Measurements from ENCODE around the gene INCA1. TPM values are rescaled to one million over a fixed set of nuclear protein-coding genes. Genes with fewer than 3 reads are reported as not detected.
A peak's percentile ranks its signal among the peaks of the same experiment; 100 is the strongest.

INCA1 gene
- total RNA-seq, 2 experiments from 2014 or later, result 0.82 TPM; not detected in 1

DNA sequence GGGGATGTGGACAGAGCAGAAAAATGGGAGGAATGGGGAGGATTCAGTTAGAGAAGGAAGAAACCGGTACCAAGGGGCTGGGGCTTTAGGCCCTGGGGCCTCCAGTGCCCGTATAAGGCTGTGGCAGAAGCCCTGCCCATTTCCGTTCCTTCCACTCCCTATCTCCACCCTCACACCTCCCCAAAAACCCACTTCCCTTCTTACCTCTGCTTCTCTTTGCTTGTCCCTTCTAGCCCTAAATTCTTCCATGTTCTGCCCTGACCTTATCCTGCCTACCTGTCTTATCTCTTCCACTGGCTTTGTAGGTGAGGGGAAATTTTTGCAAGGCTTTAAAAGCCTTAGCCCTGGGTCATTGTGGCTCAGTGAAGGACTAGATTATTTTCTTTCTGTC is 53.2 kb downstream of the INCA1 start:
- H3K4me1 ChIP-seq (ENCODE audit: insufficient read depth, low read length, poor library complexity, severe bottlenecking), result peaks cover 57% of the 10 kb centered on the region
- H3K4me2 ChIP-seq (ENCODE audit: low read length), result peak overlapping the region; percentile 97
- peaks cover 79% of the 10 kb centered on the region for H3K36me3 ChIP-seq (ENCODE audit: insufficient read depth, low read length)
- peak; percentile 68 for DNase-seq (ENCODE audit: low spot score)
- peaks cover 19% of the 10 kb centered on the region for H4K20me1 ChIP-seq (ENCODE audit: insufficient read depth, low read length)
- POLR2A ChIA-PET, result no interaction called here
- H3K4me3 ChIP-seq (ENCODE audit: low read depth, low read length, poor library complexity, severe bottlenecking), result peak overlapping the region; percentile 100
- intact Hi-C loops (cut with micrococcal nuclease; ENCODE audit: unreplicated experiment), result loop anchor here (10.0 kb wide), 1 partner anchor 251 kb away; the partner anchor contains the start of gene ZNF594
- no peaks in the 10 kb centered on the region for H3K9me3 ChIP-seq (ENCODE audit: low read length)
- no TSS peak for BruUV-seq (replicated peaks)
- TF ChIP-seq, protein P1, sequence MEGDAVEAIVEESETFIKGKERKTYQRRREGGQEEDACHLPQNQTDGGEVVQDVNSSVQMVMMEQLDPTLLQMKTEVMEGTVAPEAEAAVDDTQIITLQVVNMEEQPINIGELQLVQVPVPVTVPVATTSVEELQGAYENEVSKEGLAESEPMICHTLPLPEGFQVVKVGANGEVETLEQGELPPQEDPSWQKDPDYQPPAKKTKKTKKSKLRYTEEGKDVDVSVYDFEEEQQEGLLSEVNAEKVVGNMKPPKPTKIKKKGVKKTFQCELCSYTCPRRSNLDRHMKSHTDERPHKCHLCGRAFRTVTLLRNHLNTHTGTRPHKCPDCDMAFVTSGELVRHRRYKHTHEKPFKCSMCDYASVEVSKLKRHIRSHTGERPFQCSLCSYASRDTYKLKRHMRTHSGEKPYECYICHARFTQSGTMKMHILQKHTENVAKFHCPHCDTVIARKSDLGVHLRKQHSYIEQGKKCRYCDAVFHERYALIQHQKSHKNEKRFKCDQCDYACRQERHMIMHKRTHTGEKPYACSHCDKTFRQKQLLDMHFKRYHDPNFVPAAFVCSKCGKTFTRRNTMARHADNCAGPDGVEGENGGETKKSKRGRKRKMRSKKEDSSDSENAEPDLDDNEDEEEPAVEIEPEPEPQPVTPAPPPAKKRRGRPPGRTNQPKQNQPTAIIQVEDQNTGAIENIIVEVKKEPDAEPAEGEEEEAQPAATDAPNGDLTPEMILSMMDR (conservative IDR thresholded peaks at IDR 0.05; ENCODE audit: low read length), result no peak
- no peak for TF ChIP-seq EZH2phosphoT487 (IDR thresholded peaks at IDR 0.05; ENCODE audit: borderline replicate concordance, low read depth, low read length)
- peak overlapping the region; percentile 99 for H3K27ac ChIP-seq (ENCODE audit: low read depth, low read length, poor library complexity, severe bottlenecking)
- no peaks in the 10 kb centered on the region for H3K9me2 ChIP-seq (ENCODE audit: insufficient read depth, low read length)
- H2AFZ ChIP-seq (ENCODE audit: low read length), result no peak overlapping the region
- CTCF ChIA-PET (ENCODE audit: unreplicated experiment), result no interaction called here
- peaks cover 79% of the 10 kb centered on the region for H3K79me2 ChIP-seq (ENCODE audit: insufficient read depth, low read depth, low read length)

DNA sequence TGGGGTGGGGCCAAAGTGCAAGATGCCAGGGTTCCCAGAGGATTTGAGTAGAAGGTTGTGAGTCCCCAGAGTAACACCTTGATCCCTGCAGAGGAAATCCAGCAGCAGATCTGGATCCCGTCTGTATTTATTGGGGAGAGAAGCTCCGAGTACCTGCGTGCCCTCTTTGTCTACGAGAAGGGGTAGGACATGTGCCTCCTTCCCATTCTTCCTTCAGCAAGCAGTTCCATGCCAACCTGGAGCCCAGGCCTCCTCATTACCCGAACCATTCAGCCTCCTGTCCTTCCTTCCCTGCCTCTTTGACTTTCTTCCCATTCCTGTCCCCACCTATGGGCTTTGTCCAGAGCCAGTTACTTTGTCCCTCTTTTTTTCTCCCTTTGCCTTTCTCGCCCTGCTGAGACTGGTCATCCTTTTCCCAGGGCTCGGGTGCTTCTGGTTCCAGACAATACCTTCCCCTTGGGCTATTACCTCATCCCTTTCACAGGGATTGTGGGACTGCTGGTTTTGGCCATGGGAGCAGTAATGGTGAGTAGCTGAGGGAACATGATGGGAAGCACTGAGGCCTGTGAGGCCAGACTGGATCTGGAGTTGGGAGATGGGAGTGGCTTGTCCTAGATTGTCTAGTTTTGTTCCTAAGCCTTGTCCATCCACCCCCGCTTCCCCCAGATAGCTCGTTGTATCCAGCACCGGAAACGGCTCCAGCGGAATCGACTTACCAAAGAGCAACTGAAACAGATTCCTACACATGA is 54.4 kb downstream of the INCA1 start:
- DNase-seq (ENCODE audit: low spot score), result no peak
- TF ChIP-seq, protein P1 (conservative IDR thresholded peaks at IDR 0.05; ENCODE audit: low read length), result no peak
- no peak for TF ChIP-seq EZH2phosphoT487 (IDR thresholded peaks at IDR 0.05; ENCODE audit: borderline replicate concordance, low read depth, low read length)
- Histone ChIP-seq H3K4me3 (ENCODE audit: low read depth, low read length, poor library complexity, severe bottlenecking) (peak overlapping the region; percentile 95), H3K9me3 (ENCODE audit: low read length) (no peaks in the 10 kb centered on the region), H2AFZ (ENCODE audit: low read length) (no peak overlapping the region), H4K20me1 (ENCODE audit: insufficient read depth, low read length) (peaks cover 19% of the 10 kb centered on the region), H3K79me2 (ENCODE audit: insufficient read depth, low read depth, low read length) (peaks cover 85% of the 10 kb centered on the region), H3K4me2 (ENCODE audit: low read length) (peak overlapping the region; percentile 97), H3K27ac (ENCODE audit: low read depth, low read length, poor library complexity, severe bottlenecking) (peak overlapping the region; percentile 99), H3K36me3 (ENCODE audit: insufficient read depth, low read length) (peaks cover 81% of the 10 kb centered on the region), H3K4me1 (ENCODE audit: insufficient read depth, low read length, poor library complexity, severe bottlenecking) (peaks cover 68% of the 10 kb centered on the region), H3K9me2 (ENCODE audit: insufficient read depth, low read length) (no peaks in the 10 kb centered on the region)
- intact Hi-C loops (cut with micrococcal nuclease; ENCODE audit: unreplicated experiment), result loop anchor here (10.0 kb wide), 1 partner anchor 252 kb away; the partner anchor contains the start of gene ZNF594
- POLR2A ChIA-PET, result no interaction called here
- CTCF ChIA-PET (ENCODE audit: unreplicated experiment), result no interaction called here
- no TSS peak for BruUV-seq (replicated peaks)

DNA sequence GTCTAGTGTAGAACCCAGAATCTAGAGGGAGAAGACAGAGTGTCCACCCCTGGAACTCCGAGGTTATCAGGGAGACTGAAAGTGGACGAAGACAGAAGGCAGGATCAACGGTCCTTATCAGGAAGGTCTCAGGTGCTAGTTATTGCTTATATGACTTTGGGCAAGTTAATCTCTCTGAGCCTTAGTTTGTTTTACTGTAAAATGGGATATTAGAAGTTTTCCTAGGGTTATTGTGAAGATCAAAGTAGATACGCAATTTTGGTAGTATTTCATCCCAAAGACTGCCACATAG is 56.1 kb downstream of the INCA1 start:
- DNase-seq (ENCODE audit: low spot score), result no peak
- ChIA-PET CTCF (ENCODE audit: unreplicated experiment) (no interaction called here), POLR2A (no interaction called here)
- H3K4me3 ChIP-seq (ENCODE audit: low read depth, low read length, poor library complexity, severe bottlenecking), result peak overlapping the region; percentile 95
- peak overlapping the region; percentile 90 for H3K27ac ChIP-seq (ENCODE audit: low read depth, low read length, poor library complexity, severe bottlenecking)
- H3K9me2 ChIP-seq (ENCODE audit: insufficient read depth, low read length), result no peaks in the 10 kb centered on the region
- peaks cover 11% of the 10 kb centered on the region for H4K20me1 ChIP-seq (ENCODE audit: insufficient read depth, low read length)
- peaks cover 61% of the 10 kb centered on the region for H3K4me1 ChIP-seq (ENCODE audit: insufficient read depth, low read length, poor library complexity, severe bottlenecking)
- H3K4me2 ChIP-seq (ENCODE audit: low read length), result peak overlapping the region; percentile 97
- H3K79me2 ChIP-seq (ENCODE audit: insufficient read depth, low read depth, low read length), result peaks cover 69% of the 10 kb centered on the region
- intact Hi-C loops (cut with micrococcal nuclease; ENCODE audit: unreplicated experiment), result loop anchor here (10.0 kb wide), 1 partner anchor 254 kb away; the partner anchor contains the start of gene ZNF594
- peaks cover 81% of the 10 kb centered on the region for H3K36me3 ChIP-seq (ENCODE audit: insufficient read depth, low read length)
- no TSS peak for BruUV-seq (replicated peaks)
- TF ChIP-seq, protein P1 (conservative IDR thresholded peaks at IDR 0.05; ENCODE audit: low read length), result no peak
- TF ChIP-seq EZH2phosphoT487 (IDR thresholded peaks at IDR 0.05; ENCODE audit: borderline replicate concordance, low read depth, low read length), result no peak
- no peak overlapping the region for H2AFZ ChIP-seq (ENCODE audit: low read length)
- H3K9me3 ChIP-seq (ENCODE audit: low read length), result no peaks in the 10 kb centered on the region

Data from OCI-LY7 (cell line).